HG02678 (cell line): ENCODE results near the gene ERP29.
A peak's percentile ranks its signal among the peaks of the same experiment; 100 is the strongest.
"Not testable (repeated sequence)": the region's sequence is repeated elsewhere in the genome, so short reads cannot be mapped to it uniquely, and the experiment has no call there.

Source experiments
- ATAC-seq: cut with Tn5 transposase; IDR thresholded peaks from one replicate; pipeline ENCODE4 v1.9.1; 2021; ENCODE audit warnings: mild to moderate bottlenecking, moderate library complexity; ENCODE audit not compliant: unreplicated experiment

ERP29 gene

GRCh38 chr12:112000820-112001219 is 12.4 kb upstream of the ERP29 start:
- no peak for ATAC-seq

GRCh38 chr12:112001576-112001975 is 11.7 kb upstream of the ERP29 start:
- no peak for ATAC-seq

- no peak for ATAC-seq
Measured at GRCh38 chr12:112004041-112004440, 9.2 kb upstream of the ERP29 start.

DNA sequence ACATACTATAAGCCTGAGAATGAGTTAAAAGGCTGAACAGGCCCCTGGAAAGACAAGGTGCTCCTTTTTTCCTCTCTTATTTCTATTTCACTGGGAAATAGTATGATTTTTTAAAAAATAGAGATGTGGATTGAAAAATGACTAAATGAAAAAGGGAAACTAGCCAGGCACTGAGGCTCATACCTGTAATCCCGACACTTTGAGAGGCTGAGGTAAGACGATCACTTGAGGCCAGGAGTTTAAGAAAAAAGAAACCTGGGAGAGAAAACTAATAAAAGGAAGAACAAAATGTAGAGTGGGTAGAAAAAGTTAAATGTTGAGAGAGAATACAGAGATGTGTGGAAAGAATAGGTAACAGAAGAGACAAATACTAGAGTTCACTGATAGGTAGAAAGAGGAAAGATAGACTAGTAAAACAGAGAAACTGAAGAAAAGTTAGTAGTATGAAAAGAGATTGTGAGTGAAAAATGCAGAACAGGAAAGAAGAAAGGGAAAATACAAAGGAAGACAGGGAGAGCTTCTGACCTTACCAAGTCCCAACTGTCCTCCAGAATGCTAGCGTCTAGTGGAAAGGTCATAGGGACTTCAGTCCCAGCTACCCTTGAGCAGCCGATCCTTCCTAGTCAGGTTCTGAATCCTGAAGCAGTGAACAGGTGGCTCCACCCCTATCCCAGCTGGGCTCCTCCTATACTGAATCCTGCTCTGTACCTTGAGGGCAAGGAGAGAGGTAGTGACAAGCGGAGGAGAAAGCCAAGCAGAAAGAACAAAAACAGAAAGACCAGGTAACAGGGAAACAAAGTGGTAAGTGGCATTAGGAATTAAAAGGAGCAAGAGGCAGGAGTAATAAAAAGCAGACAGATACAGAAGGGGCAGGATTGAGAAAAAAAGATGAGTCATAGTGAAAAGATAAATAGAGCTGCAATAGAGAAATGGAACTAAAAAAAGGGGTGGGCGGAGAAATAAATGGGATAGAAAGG is 7.5 kb upstream of the ERP29 start:
- no peak for ATAC-seq

- no peak for ATAC-seq
Measured at GRCh38 chr12:112007945-112008344, 5.3 kb upstream of the ERP29 start.

GRCh38 chr12:112008918-112009317 is 4.3 kb upstream of the ERP29 start:
- no peak for ATAC-seq

- ATAC-seq, result not testable (repeated sequence)
Measured at GRCh38 chr12:112009596-112009995, 3.6 kb upstream of the ERP29 start.

DNA sequence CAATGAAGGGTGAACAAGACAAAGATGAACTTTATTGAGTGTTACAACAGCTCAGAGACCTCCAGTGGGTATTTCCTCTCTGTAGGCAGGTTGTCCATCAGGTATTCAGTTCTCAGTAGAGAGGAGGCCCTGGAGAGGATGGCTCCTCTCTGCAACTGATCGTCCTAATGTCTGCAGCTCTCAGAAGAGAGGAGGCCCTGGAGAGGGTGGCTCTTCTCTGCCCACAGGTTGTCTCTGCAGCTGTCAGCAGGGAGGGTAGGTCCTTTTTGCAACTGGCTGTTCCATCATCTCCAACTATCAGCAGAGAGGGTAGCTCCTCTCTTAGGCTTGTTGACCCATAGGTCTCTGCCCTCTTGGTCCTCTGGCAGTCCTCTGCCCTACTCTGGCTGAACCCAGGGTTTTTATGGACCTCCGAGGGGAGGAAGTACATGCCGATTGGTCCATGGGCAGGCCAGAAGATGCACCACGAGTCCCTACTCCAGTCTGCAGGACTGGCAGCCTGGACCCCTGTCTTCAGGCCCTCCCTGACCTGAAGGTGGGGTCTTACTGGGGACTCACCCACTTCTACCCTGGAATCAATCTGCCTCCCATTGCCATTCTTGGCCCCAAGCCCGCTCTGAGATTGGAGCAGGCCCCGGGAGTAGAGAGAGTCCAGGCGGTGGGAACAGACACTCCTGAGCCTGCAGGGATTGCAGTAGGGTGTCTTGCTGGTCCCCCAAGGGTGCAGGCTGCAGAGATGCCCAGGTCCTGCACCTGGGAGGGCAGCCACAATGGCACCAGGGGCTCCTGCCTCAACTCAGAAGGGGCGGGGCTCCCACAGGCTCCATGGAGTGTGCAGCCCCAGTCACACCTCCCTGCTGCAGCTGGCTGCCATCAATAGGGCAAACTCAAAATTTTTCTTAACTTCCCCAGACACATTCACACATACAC is 2.5 kb upstream of the ERP29 start:
- ATAC-seq, result no peak

DNA sequence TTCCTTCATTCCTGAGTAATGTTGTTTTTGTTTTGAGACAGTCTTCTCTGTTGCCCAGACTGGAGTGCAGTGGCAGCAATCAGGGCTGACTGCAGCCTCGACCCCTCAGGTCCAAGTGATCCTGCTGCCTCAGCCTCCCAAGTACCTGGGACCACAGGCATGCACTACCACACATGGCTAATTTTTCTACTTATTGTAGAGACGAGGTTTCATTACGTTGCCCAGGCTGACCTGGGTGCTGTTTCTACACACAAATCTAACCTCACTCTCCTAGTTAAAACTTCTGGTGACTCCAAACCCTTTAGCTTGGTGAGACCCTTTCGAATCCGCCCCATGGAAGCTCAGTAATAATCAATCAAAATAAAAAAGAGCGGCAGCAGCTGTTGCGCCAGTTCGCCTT is 1.5 kb upstream of the ERP29 start:
- no peak for ATAC-seq

DNA sequence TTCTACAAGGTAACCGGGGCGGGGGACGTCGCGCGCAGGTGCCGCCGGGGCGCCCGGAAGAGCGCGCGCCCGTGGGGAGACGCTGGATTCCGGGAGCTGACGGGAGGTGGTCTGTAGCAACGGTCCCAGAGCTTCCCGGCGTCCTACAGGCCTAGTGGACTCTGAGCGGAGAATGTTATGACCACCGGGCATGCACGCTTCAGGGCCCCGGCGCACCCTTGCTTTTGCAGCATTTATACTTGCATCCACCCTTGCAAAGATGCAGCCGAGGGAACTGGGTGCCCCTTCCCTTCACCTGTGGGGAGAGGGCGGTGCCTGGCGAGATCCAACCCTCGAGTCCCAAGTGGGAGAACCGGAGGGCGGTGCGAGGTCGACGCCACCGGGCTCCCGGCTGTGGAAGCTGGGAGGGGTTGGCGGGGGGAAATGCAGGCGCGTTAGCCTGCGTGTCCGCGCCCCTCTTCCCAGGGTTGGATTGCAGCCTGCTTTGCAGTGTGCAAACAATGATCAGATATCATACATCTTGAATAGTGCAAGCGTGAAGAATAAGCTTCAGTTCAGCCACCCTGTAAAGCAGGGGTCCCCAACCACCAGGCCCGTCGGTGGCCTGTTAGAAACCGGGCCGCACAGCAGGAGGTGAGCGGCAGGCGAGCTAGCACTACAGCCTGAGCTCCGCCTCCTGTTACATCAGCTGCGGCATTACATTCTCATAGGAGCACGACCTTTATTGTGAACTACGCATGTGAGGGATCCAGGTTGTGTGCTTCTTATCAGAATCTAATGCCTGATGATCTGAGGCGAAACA is 576 bp downstream of the ERP29 start:
- ATAC-seq, result peak; percentile 24

DNA sequence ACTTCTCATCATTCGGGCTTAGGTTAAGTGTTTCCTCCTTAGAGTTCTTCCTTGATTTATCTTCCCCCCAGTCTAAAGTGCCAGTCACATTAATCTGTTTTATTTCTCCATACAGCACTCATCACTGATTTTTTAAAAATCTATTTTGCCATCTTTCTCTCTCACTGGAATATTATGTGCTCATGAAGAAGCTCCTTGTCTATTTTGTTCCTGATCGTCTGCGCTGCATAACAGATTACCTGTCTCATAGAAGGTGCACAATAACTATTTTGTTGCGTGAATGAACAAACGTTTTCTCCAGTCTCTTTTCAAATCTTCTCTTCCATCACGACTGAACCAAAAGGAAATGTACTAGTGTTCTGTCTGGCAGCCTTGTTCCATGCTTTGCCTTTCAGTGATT is 2.7 kb downstream of the ERP29 start:
- ATAC-seq, result no peak

GRCh38 chr12:112017041-112017440 is 3.8 kb downstream of the ERP29 start:
- no peak for ATAC-seq

DNA sequence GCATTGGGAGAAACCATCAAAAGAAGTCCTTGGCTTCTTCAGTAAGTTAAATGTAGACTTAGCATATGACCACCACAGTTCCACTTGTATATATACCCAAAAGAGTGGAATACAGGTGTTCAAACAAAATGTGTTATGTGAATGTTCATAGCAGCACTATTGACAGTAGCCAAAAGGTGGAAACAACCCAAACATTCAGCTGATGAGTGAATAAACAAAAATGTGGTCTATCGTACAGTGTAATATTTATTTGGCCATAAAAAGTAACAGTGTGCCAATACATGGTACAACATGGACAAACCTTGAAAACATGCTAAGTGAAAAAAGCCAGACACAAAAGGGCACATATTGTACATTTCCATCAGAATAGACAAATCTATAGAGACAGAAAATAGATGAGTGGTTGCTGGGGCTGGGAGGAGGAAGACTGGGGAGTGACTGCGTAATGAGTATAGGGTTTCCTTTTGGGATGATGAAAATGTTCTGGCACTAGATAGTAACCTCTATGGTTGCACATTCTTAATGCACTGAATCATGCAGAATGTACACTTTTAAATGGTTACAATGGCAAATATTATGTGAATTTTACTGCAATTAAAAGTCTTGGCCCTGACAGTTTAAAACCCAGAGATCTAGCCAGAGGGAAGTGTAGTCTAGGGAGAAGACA is 5.5 kb downstream of the ERP29 start:
- ATAC-seq, result no peak

GRCh38 chr12:112020947-112021457 is 7.8 kb downstream of the ERP29 start:
- ATAC-seq, result no peak

- ATAC-seq, result no peak
Measured at GRCh38 chr12:112022241-112023016, 9.2 kb downstream of the ERP29 start.

- no peak for ATAC-seq
Measured at GRCh38 chr12:112023759-112024396, 10.7 kb downstream of the ERP29 start.

- no peak for ATAC-seq
Measured at GRCh38 chr12:112025808-112026375, 12.7 kb downstream of the ERP29 start.

DNA sequence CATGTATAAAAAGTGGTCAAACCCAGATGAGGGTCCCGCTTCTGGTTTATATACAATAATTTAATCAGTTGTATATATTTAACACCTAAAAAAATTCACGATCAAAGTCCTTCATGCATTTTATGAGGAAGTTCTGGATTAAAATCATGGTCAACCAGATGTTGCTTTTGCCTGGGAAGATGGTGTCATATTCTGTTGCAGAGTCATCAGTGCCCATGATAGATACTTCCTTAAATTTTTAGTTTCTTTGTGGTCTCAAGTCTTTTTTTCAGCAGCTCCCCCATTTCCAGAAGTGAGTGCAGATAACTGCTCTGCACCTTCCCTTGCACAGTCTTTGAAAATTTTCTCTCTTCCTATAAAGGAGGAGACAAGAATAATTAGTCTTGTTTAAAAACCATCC is 16.1 kb downstream of the ERP29 start:
- ATAC-seq, result no peak
